HepG2 (cell line): Measurements from ENCODE around the gene ZNF653. TPM values are rescaled to one million over a fixed set of nuclear protein-coding genes. Genes with fewer than 3 reads are reported as not detected.
"Not testable (repeated sequence)": the region's sequence is repeated elsewhere in the genome, so short reads cannot be mapped to it uniquely, and the experiment has no call there.

Experiments
- ATAC-seq: fragments of 200-7000 bp; cut with Tn5 transposase; 3 replicates; pipeline ENCODE4 v1.9.1; 2020; ENCODE audit warnings: mild to moderate bottlenecking, moderate library complexity
- BruUV-seq: library from RNA; stranded (reverse); fragments of 400-500 nt; replicated peaks from 2 replicates; lab custom pipeline; 2021; lab: Mats Ljungman, UMichigan
- CTCF ChIA-PET: fragments of 300-600 bp; formaldehyde crosslinking; extraction: SDS; loops from one replicate; lab custom pipeline; 2021; ENCODE audit warnings: low total read pairs, inconsistent platforms, low intra/inter-chr PET ratio; lab: Yijun Ruan, JAX
- POLR2A ChIA-PET: fragments of 350-600 bp; sonication (Branson Sonifier 250); formaldehyde crosslinking; loops from one replicate; lab custom pipeline; 2020; ENCODE audit warnings: antibody characterized with exemption, inconsistent platforms; lab: Yijun Ruan, JAX
- DNase-seq: peaks from one replicate; pipeline ENCODE4 v3.0.0-alpha.2; 2015; ENCODE audit warnings: low spot score
- FAIRE-seq: peaks from 3 replicates; lab custom pipeline; 2011; peaks lifted over from hg19 to GRCh38; lab: Jason Lieb, UNC
- H2AFZ ChIP-seq: one replicate; pipeline ENCODE4 v1.6.1; 2011; ENCODE audit warnings: low read length, inconsistent platforms
- H3K27ac ChIP-seq: fragments of 300-600 bp; 3 replicates; pipeline ENCODE4 v1.8.0; 2011; ENCODE audit warnings: mixed run types, mild to moderate bottlenecking, mixed read lengths, low read length, inconsistent platforms; ENCODE audit not compliant: insufficient read depth; ENCODE audit errors: extremely low read length
- H3K27me3 ChIP-seq, 2 experiments: fragments of 200-600 bp in 1 of 2; 2 replicates in 1 of 2; 3 replicates in 1 of 2; pipeline versions ENCODE4 v1.6.0 to v1.8.0; 2011; ENCODE audit warnings: low read length in 2 of 2, mild to moderate bottlenecking in 2 of 2, moderate library complexity in 2 of 2, inconsistent platforms in 1 of 2; ENCODE audit not compliant: insufficient read depth in 2 of 2, control insufficient read depth in 1 of 2
- H3K36me3 ChIP-seq, 2 experiments: fragments of 200-600 bp in 1 of 2; replicated peaks in 1 of 2; 2 replicates in 1 of 2; 3 replicates in 1 of 2; pipeline versions ENCODE4 v1.5.1 to v1.8.0; 2011; ENCODE audit warnings: low read length in 2 of 2, inconsistent platforms in 1 of 2; ENCODE audit not compliant: insufficient read depth in 2 of 2, control insufficient read depth in 1 of 2
- H3K4me1 ChIP-seq: 2 replicates; pipeline ENCODE4 v1.5.1; 2012; ENCODE audit warnings: low read length, inconsistent platforms; ENCODE audit not compliant: insufficient read depth
- H3K4me2 ChIP-seq: 2 replicates; pipeline ENCODE4 v1.6.0; 2011; ENCODE audit warnings: low read depth, low read length, inconsistent platforms
- H3K4me3 ChIP-seq, 3 experiments: fragments of 200-600 bp in 1 of 3; sonication (generic), shearing (Covaris generic) in 1 of 3; replicated peaks in 1 of 3; 2 replicates each; pipeline ENCODE4 v1.5.1; 2011 to 2016; ENCODE audit warnings: low read length in 3 of 3, inconsistent platforms in 2 of 3, low read depth in 2 of 3, mild to moderate bottlenecking in 2 of 3, control low read depth in 1 of 3, mixed read lengths in 1 of 3; ENCODE audit not compliant: insufficient read depth in 1 of 3
- H3K79me2 ChIP-seq: one replicate; pipeline ENCODE4 v1.6.1; 2011; ENCODE audit warnings: low read length, inconsistent platforms; ENCODE audit not compliant: insufficient read depth
- H3K9ac ChIP-seq: 2 replicates; pipeline ENCODE4 v1.6.0; 2011; ENCODE audit warnings: mild to moderate bottlenecking, low read depth, low read length, inconsistent platforms; ENCODE audit not compliant: insufficient read depth
- H3K9me3 ChIP-seq: 2 replicates; pipeline ENCODE4 v1.5.1; 2012; ENCODE audit warnings: mild to moderate bottlenecking, low read length
- H4K20me1 ChIP-seq: 2 replicates; pipeline ENCODE4 v1.6.0; 2011; ENCODE audit warnings: inconsistent platforms, mild to moderate bottlenecking, low read length, moderate library complexity; ENCODE audit not compliant: insufficient read depth
- ATAD3A ChIP-seq: sonication (generic); formaldehyde crosslinking; IDR thresholded peaks from 2 replicates; pipeline ENCODE4 v1.4.0; 2020; ENCODE audit warnings: missing genetic modification reagents
- FOXA1 ChIP-seq, 2 experiments: fragments of 450-650 bp in 1 of 2; sonication (generic) in 1 of 2; formaldehyde crosslinking in 1 of 2; IDR thresholded peaks; 2 replicates each; pipeline versions ENCODE4 v1.4.0 to v1.6.1; 2016 to 2020; ENCODE audit warnings: missing genetic modification reagents in 1 of 2
- HOXA7 ChIP-seq: sonication (generic); formaldehyde crosslinking; IDR thresholded peaks from 2 replicates; pipeline ENCODE4 v1.8.1; 2022; ENCODE audit warnings: mild to moderate bottlenecking, missing genetic modification reagents, moderate library complexity
- IKZF5 ChIP-seq: IDR thresholded peaks from 2 replicates; pipeline ENCODE4 v1.6.1; 2018; ENCODE audit warnings: missing genetic modification reagents, mild to moderate bottlenecking, missing compliant biosample characterization
- KDM1A ChIP-seq: IDR thresholded peaks from 2 replicates; pipeline ENCODE4 v1.6.1; 2016; ENCODE audit warnings: missing compliant biosample characterization
- RFX1 ChIP-seq: fragments of 450-650 bp; IDR thresholded peaks from 2 replicates; pipeline ENCODE4 v1.6.1; 2017
- SMARCE1 ChIP-seq: fragments of 450-650 bp; IDR thresholded peaks from 2 replicates; pipeline ENCODE4 v1.6.1; 2017; ENCODE audit warnings: borderline replicate concordance
- TRIM22 ChIP-seq: fragments of 450-650 bp; IDR thresholded peaks from 2 replicates; pipeline ENCODE4 v1.6.1; 2017
- XRCC5 ChIP-seq: fragments of 200-400 bp; formaldehyde crosslinking; optimal IDR thresholded peaks from 2 replicates; pipeline ENCODE3; 2017; ENCODE audit warnings: mild to moderate bottlenecking, low read length
- ZBTB8A ChIP-seq: sonication (generic); formaldehyde crosslinking; IDR thresholded peaks from 2 replicates; pipeline ENCODE4 v1.4.0; 2020; ENCODE audit warnings: mild to moderate bottlenecking, low read depth, missing genetic modification reagents, borderline replicate concordance
- ZNF121 ChIP-seq: sonication (generic); formaldehyde crosslinking; IDR thresholded peaks from 2 replicates; pipeline ENCODE4 v1.5.0; 2020; ENCODE audit warnings: mild to moderate bottlenecking, missing genetic modification reagents
- ZNF225 ChIP-seq: sonication (generic); formaldehyde crosslinking; IDR thresholded peaks from 2 replicates; pipeline ENCODE4 v1.4.0; 2020; ENCODE audit warnings: mild to moderate bottlenecking, missing genetic modification reagents
- ZNF441 ChIP-seq: sonication (generic); formaldehyde crosslinking; IDR thresholded peaks from 2 replicates; pipeline ENCODE4 v1.7.0; 2021; ENCODE audit warnings: missing genetic modification reagents, borderline replicate concordance
- ZNF629 ChIP-seq: sonication (generic); formaldehyde crosslinking; conservative IDR thresholded peaks from 2 replicates; pipeline ENCODE4 v1.5.0; 2020; ENCODE audit warnings: missing genetic modification reagents
- WGBS: methylation state at CpG from one replicate; pipeline ENCODE4 v1.1.6; 2017; ENCODE audit warnings: low lambda C conversion rate; 5-methylcytosine and 5-hydroxymethylcytosine counted together
- in situ Hi-C: cut with HindIII; loops from 2 replicates; pipeline ENCODE4 v1.10.0; 2017; ENCODE audit warnings: low pct_unique_long_range_greater_than_20kb; ENCODE audit not compliant: extremely low pct_ligation_motif_present
- intact Hi-C: fragments of 100-400 bp; cut with micrococcal nuclease; formaldehyde crosslinking; loops from one replicate; pipeline ENCODE4 v1.10.0; 2022; ENCODE audit not compliant: unreplicated experiment
- polyA plus RNA-seq, 8 experiments: library from polyadenylated mRNA; depleted of rRNA in 3 of 8; stranded (reverse) in 7 of 8; unstranded in 1 of 8; fragments of >200 nt; fragmentation: Illumina TruSeq in 4 of 8; extraction: Trizol in 4 of 8; gene quantifications; 2 replicates each; pipeline versions ENCODE4 v1.2.1 to v1.2.3, GENCODE V29; 2011 to 2016; ENCODE audit warnings: low read depth in 4 of 8, missing spikeins in 1 of 8, mixed read lengths in 1 of 8; ENCODE audit not compliant: insufficient read depth in 1 of 8
- total RNA-seq, 5 experiments: library from RNA; depleted of rRNA; stranded (reverse); fragments of >200 nt; fragmentation: Illumina TruSeq; extraction: Trizol; gene quantifications; 2 replicates each; pipeline ENCODE4 v1.2.3, GENCODE V29; 2016; ENCODE audit warnings: low read depth in 1 of 5
- TF ChIP-seq, protein P1 (sequence below): sonication (generic); formaldehyde crosslinking; IDR thresholded peaks from 2 replicates; pipeline ENCODE4 v1.9.0; 2021; ENCODE audit warnings: missing genetic modification reagents, mild to moderate bottlenecking, borderline replicate concordance
- TF ChIP-seq, protein P2 (sequence below): sonication (generic); formaldehyde crosslinking; IDR thresholded peaks from 2 replicates; pipeline ENCODE4 v1.8.1; 2023; ENCODE audit warnings: mild to moderate bottlenecking, inconsistent platforms, moderate library complexity, missing genetic modification reagents, borderline replicate concordance

ZNF653 gene
- total and polyA plus RNA-seq, 2 of the 13 experiments (the other 11 are each of a cell fraction or from before 2014, with no cell fraction given) = 4.7 to 7.1 TPM

GRCh38 chr19:11475343-11475742, 30.3 kb downstream of the ZNF653 start:
- 30% methylated on average over 3 of the region's 3 CpGs for WGBS
- POLR2A ChIA-PET, BruUV-seq: not testable (repeated sequence)

GRCh38 chr19:11473725-11474124, 31.9 kb downstream of the ZNF653 start:
- Histone ChIP-seq H3K9ac (no peak overlapping the region), H3K27ac (no peak overlapping the region), H3K79me2 (no peaks in the 10 kb centered on the region), H3K4me3 (no peak overlapping the region), H3K36me3 (no peaks in the 10 kb centered on the region), H4K20me1 (no peaks in the 10 kb centered on the region), H3K4me1 (0 out of 2 replicates have a peak, but pooled peaks cover 1% of the 10 kb centered on the region), H2AFZ (no peak overlapping the region), H3K27me3 (peaks cover 0 to 23% of the 10 kb centered on the region in 2 experiments; a peak in 3 of 5 replicates), H3K9me3 (no peaks in the 10 kb centered on the region), H3K4me2 (no peak overlapping the region)
- in situ Hi-C loops = no loop called here
- DNase-seq = no peak
- FAIRE-seq = no peak
- intact Hi-C loops = no loop called here
- ChIA-PET POLR2A (no interaction called here), CTCF (no interaction called here)
- no TSS peak for BruUV-seq
- ATAC-seq = no peak
- WGBS = 24% methylated on average over 4 of the region's 4 CpGs
- TF ChIP-seq RFX1 = no peak
- TF ChIP-seq TRIM22 = no peak
- TF ChIP-seq, protein P1, sequence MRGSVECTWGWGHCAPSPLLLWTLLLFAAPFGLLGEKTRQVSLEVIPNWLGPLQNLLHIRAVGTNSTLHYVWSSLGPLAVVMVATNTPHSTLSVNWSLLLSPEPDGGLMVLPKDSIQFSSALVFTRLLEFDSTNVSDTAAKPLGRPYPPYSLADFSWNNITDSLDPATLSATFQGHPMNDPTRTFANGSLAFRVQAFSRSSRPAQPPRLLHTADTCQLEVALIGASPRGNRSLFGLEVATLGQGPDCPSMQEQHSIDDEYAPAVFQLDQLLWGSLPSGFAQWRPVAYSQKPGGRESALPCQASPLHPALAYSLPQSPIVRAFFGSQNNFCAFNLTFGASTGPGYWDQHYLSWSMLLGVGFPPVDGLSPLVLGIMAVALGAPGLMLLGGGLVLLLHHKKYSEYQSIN (CRISPR knock-in tag) = no peak
- no peak for TF ChIP-seq IKZF5 (CRISPR knock-in tag)
- TF ChIP-seq ZNF441 (CRISPR knock-in tag) = no peak
- TF ChIP-seq FOXA1 (IDR thresholded peaks at IDR 0.05) = no peak
- no peak for TF ChIP-seq FOXA1 (CRISPR knock-in tag; IDR thresholded peaks at IDR 0.05)
- TF ChIP-seq ZBTB8A (CRISPR knock-in tag) = no peak
- TF ChIP-seq, protein P2, sequence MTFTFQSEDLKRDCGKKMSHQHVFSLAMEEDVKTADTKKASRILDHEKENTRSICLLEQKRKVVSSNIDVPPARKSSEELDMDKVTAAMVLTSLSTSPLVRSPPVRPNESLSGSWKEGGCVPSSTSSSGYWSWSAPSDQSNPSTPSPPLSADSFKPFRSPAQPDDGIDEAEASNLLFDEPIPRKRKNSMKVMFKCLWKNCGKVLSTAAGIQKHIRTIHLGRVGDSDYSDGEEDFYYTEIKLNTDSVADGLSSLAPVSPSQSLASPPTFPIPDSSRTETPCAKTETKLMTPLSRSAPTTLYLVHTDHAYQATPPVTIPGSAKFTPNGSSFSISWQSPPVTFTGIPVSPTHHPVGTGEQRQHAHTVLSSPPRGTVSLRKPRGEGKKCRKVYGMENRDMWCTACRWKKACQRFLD (CRISPR knock-in tag) = no peak
- no peak for TF ChIP-seq KDM1A
- TF ChIP-seq XRCC5 = no peak
- no peak for TF ChIP-seq HOXA7 (CRISPR knock-in tag)
- TF ChIP-seq ATAD3A (CRISPR knock-in tag) = no peak
- no peak for TF ChIP-seq ZNF629 (CRISPR knock-in tag)
- TF ChIP-seq SMARCE1 = no peak
- TF ChIP-seq ZNF225 (CRISPR knock-in tag) = no peak

More at GRCh38 chr19:11475343-11475742, 30.3 kb downstream of the ZNF653 start:
- H3K79me2 ChIP-seq, H3K27ac ChIP-seq, H2AFZ ChIP-seq, FAIRE-seq, in situ Hi-C loops, H3K9ac ChIP-seq, H3K4me2 ChIP-seq, H3K36me3 ChIP-seq, H3K4me3 ChIP-seq, H3K9me3 ChIP-seq, DNase-seq, H3K4me1 ChIP-seq, H4K20me1 ChIP-seq, intact Hi-C loops, CTCF ChIA-PET, ATAC-seq: not testable (repeated sequence)
- peak; percentile 76; the same call in 1 of the 2 replicates for TF ChIP-seq ZNF121
- H3K27me3 ChIP-seq = peaks cover 2 to 32% of the 10 kb centered on the region in 2 experiments; a peak in 3 of 5 replicates
